MM.1S (cell line): ENCODE results near the gene PLD6.

ENCODE experiments used
- DNase-seq: peaks from one replicate; pipeline ENCODE4 v3.0.0-alpha.2; 2015
- H2AFZ ChIP-seq: fragments of 300-600 bp; sonication (generic); 2 replicates; pipeline ENCODE4 v1.6.0; 2016; ENCODE audit warnings: antibody characterized with exemption, low read length
- H3F3A ChIP-seq: fragments of 300-600 bp; sonication (generic); 2 replicates; pipeline ENCODE4 v1.6.1; 2016; ENCODE audit warnings: mild to moderate bottlenecking, antibody characterized with exemption, low read length, moderate library complexity, mixed read lengths; ENCODE audit not compliant: insufficient read depth
- H3K27ac ChIP-seq: fragments of 300-600 bp; sonication (generic); 2 replicates; pipeline ENCODE4 v1.5.1; 2016; ENCODE audit warnings: mild to moderate bottlenecking, low read length
- H3K27me3 ChIP-seq: fragments of 300-600 bp; sonication (generic); replicated peaks from 2 replicates; pipeline ENCODE4 v1.6.0; 2016; ENCODE audit warnings: low read length; ENCODE audit not compliant: insufficient read depth
- H3K36me3 ChIP-seq: fragments of 300-600 bp; sonication (generic); replicated peaks from 2 replicates; pipeline ENCODE4 v1.6.1; 2016; ENCODE audit warnings: mild to moderate bottlenecking, low read length, mixed read lengths; ENCODE audit not compliant: insufficient read depth
- H3K4me1 ChIP-seq: fragments of 300-600 bp; sonication (generic); 2 replicates; pipeline ENCODE4 v1.6.1; 2016; ENCODE audit warnings: low read length, mixed read lengths
- H3K4me2 ChIP-seq: fragments of 300-600 bp; sonication (generic); 2 replicates; pipeline ENCODE4 v1.6.0; 2016; ENCODE audit warnings: low read depth, low read length
- H3K4me3 ChIP-seq: fragments of 300-600 bp; sonication (generic); 2 replicates; pipeline ENCODE4 v1.5.1; 2016; ENCODE audit warnings: low read length, mixed read lengths
- H3K79me2 ChIP-seq: fragments of 300-600 bp; sonication (generic); 2 replicates; pipeline ENCODE4 v1.6.1; 2016; ENCODE audit warnings: mixed run types, low read length, mixed read lengths
- H3K9ac ChIP-seq: fragments of 300-600 bp; sonication (generic); 2 replicates; pipeline ENCODE4 v1.6.1; 2016; ENCODE audit warnings: low read length, mixed read lengths
- H3K9me2 ChIP-seq: fragments of 300-600 bp; sonication (generic); replicated peaks from 2 replicates; pipeline ENCODE4 v1.6.1; 2016; ENCODE audit warnings: mild to moderate bottlenecking, low read length, mixed read lengths; ENCODE audit not compliant: insufficient read depth
- H3K9me3 ChIP-seq: fragments of 300-600 bp; sonication (generic); replicated peaks from 2 replicates; pipeline ENCODE4 v1.6.1; 2016; ENCODE audit warnings: mild to moderate bottlenecking, low read length, mixed read lengths; ENCODE audit not compliant: insufficient read depth
- H4K20me1 ChIP-seq: fragments of 300-600 bp; sonication (generic); 2 replicates; pipeline ENCODE4 v1.6.1; 2016; ENCODE audit warnings: mild to moderate bottlenecking, low read length, moderate library complexity, mixed read lengths; ENCODE audit not compliant: insufficient read depth
- CTCF ChIP-seq: fragments of 300-600 bp; sonication (generic); IDR thresholded peaks from 2 replicates; pipeline ENCODE4 v1.5.1; 2016; ENCODE audit warnings: antibody characterized with exemption, low read length, mixed read lengths
- EZH2 ChIP-seq: fragments of 300-600 bp; sonication (generic); optimal IDR thresholded peaks from 2 replicates; pipeline ENCODE3; 2017; ENCODE audit warnings: low read depth, mild to moderate bottlenecking, antibody characterized with exemption, low read length, mixed read lengths
- EZH2phosphoT487 ChIP-seq: fragments of 300-600 bp; sonication (generic); IDR thresholded peaks from 2 replicates; pipeline ENCODE4 v1.6.1; 2018; ENCODE audit warnings: antibody characterized with exemption, low read length

Gene PLD6

GRCh38 chr17:17204041-17204591 is 2.0 kb downstream of the PLD6 start:
- peak overlapping the region; percentile 88; the same call in 1 of the 2 replicates for H3K4me3 ChIP-seq

GRCh38 chr17:17203173-17203730 is 2.9 kb downstream of the PLD6 start:
- no peak for DNase-seq
- Histone ChIP-seq H4K20me1 (no peaks in the 10 kb centered on the region), H3K9me2 (no peaks in the 10 kb centered on the region), H3K4me2 (no peak overlapping the region), H3K27me3 (no peaks in the 10 kb centered on the region), H3K4me1 (peaks cover 8% of the 10 kb centered on the region; the same call in 1 of the 2 replicates), H3K36me3 (no peaks in the 10 kb centered on the region), H3K9me3 (no peaks in the 10 kb centered on the region), H3F3A (peaks cover 25% of the 10 kb centered on the region), H3K4me3 (no peak overlapping the region), H3K79me2 (peaks cover 35% of the 10 kb centered on the region), H3K9ac (no peak overlapping the region), H3K27ac (no peak overlapping the region), H2AFZ (no peak overlapping the region)
- TF ChIP-seq CTCF (no peak), EZH2phosphoT487 (no peak), EZH2 (no peak)

More at GRCh38 chr17:17204041-17204591, 2.0 kb downstream of the PLD6 start:
- H3K79me2 ChIP-seq = peaks cover 35% of the 10 kb centered on the region
- H4K20me1 ChIP-seq = no peaks in the 10 kb centered on the region
- no peaks in the 10 kb centered on the region for H3K9me2 ChIP-seq
- no peak for DNase-seq
- no peaks in the 10 kb centered on the region for H3K36me3 ChIP-seq
- TF ChIP-seq CTCF (no peak), EZH2 (no peak), EZH2phosphoT487 (no peak)
- peak overlapping the region; percentile 97 for H3K4me2 ChIP-seq
- H3K9me3 ChIP-seq = no peaks in the 10 kb centered on the region
- no peak overlapping the region for H3K27ac ChIP-seq
- H3F3A ChIP-seq = peaks cover 30% of the 10 kb centered on the region
- no peak overlapping the region for H3K9ac ChIP-seq
- H2AFZ ChIP-seq = no peak overlapping the region
- H3K27me3 ChIP-seq = no peaks in the 10 kb centered on the region
- H3K4me1 ChIP-seq = peaks cover 8% of the 10 kb centered on the region; the same call in 1 of the 2 replicates

DNA sequence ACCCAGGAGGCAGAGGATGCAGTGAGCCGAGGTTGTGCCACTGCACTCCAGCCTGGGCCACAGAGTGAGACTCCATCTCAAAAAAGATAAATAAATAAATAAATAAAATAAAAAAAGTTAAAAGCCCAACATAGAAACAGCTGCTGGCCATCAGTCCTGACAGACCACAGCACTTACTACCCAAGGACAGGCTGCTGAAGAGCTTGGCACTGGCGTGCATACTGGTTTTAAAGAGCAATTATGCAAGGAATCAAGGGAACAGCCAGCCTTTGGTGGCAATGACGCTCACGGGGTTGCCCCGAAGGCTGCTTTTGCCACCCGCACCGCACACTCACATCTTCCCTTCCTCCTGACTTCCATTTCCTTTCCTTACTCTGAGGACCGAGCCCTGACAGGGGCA is 4.2 kb downstream of the PLD6 start:
- no peaks in the 10 kb centered on the region for H3K36me3 ChIP-seq
- H3F3A ChIP-seq = peaks cover 13% of the 10 kb centered on the region
- no peak overlapping the region for H3K27ac ChIP-seq
- H3K9me2 ChIP-seq = no peaks in the 10 kb centered on the region
- H3K4me2 ChIP-seq = no peak overlapping the region
- no peak overlapping the region for H3K4me3 ChIP-seq
- no peak for TF ChIP-seq EZH2
- TF ChIP-seq EZH2phosphoT487 = no peak
- TF ChIP-seq CTCF = no peak
- H3K4me1 ChIP-seq = peaks cover 8% of the 10 kb centered on the region; the same call in 1 of the 2 replicates
- H3K79me2 ChIP-seq = peaks cover 35% of the 10 kb centered on the region
- no peaks in the 10 kb centered on the region for H3K27me3 ChIP-seq
- no peak for DNase-seq
- H2AFZ ChIP-seq = no peak overlapping the region
- H3K9ac ChIP-seq = no peak overlapping the region
- no peaks in the 10 kb centered on the region for H3K9me3 ChIP-seq
- no peaks in the 10 kb centered on the region for H4K20me1 ChIP-seq
